OCI-LY3 (cell line): Measurements from ENCODE around the gene COL16A1.

Source experiments
- CTCF ChIP-seq: fragments of 200-600, 300-600 bp; sonication (generic); IDR thresholded peaks from 2 replicates; pipeline ENCODE4 v1.5.1; 2014; ENCODE audit warnings: antibody characterized with exemption, low read length, low read depth
- EZH2phosphoT487 ChIP-seq: fragments of 200-600 bp; shearing (Covaris generic); IDR thresholded peaks from 2 replicates; pipeline ENCODE4 v1.6.1; 2018; ENCODE audit warnings: antibody characterized with exemption, mixed run types, low read depth

GRCh38 chr1:31662463-31662862, 41.4 kb downstream of the COL16A1 start:
- no peak for TF ChIP-seq CTCF
- TF ChIP-seq EZH2phosphoT487: no peak
